Left lobe of liver (tissue), 2 donors: Measurements from ENCODE around the gene AADACL3. TPM values are rescaled to one million over a fixed set of nuclear protein-coding genes. Genes with fewer than 3 reads are reported as not detected.
A peak's percentile ranks its signal among the peaks of the same experiment; 100 is the strongest.
"Not testable (repeated sequence)": the region's sequence is repeated elsewhere in the genome, so short reads cannot be mapped to it uniquely, and the experiment has no call there.

ENCODE experiments used
- ATAC-seq: fragments of 200-7000 bp; cut with Tn5 transposase; one replicate; pipeline ENCODE4 v1.9.1; 2020; ENCODE audit warnings: mild to moderate bottlenecking, moderate library complexity
- DNase-seq: peaks from one replicate; pipeline ENCODE4 v3.0.0-alpha.2; 2020; ENCODE audit warnings: low spot score
- total RNA-seq: library from RNA; stranded (reverse); gene quantifications from one replicate; pipeline ENCODE4 v1.2.1, GENCODE V29; 2021
- donor health status: DM: no; HTN: no; CAD: no; lungs with moderate emphysema.
- donor health status: DM: no; HTN: yes; CAD: no.

The AADACL3 gene
- total RNA-seq, 1 donor from 2014 or later, result not detected

- not testable (repeated sequence) for ATAC-seq, DNase-seq
Measured at GRCh38 chr1:12713651-12714050, 2.3 kb upstream of the AADACL3 start.

GRCh38 chr1:12714710-12715475, 1.0 kb upstream of the AADACL3 start:
- ATAC-seq (peak; percentile 56), DNase-seq (no peak)

- ATAC-seq, result no peak
Measured at GRCh38 chr1:12717301-12717838, 1.5 kb downstream of the AADACL3 start.

GRCh38 chr1:12722626-12723025, 6.7 kb downstream of the AADACL3 start:
- DNase-seq (no peak), ATAC-seq (peak; percentile 57)

More at GRCh38 chr1:12717301-12717838, 1.5 kb downstream of the AADACL3 start:
- DNase-seq, result no peak

GRCh38 chr1:12728391-12728790, 12.5 kb downstream of the AADACL3 start:
- DNase-seq (no peak), ATAC-seq (no peak)

GRCh38 chr1:12730156-12730555, 14.2 kb downstream of the AADACL3 start:
- DNase-seq (no peak), ATAC-seq (no peak)

- ATAC-seq, DNase-seq: not testable (repeated sequence)
Measured at GRCh38 chr1:12731084-12731483, 15.2 kb downstream of the AADACL3 start.

- DNase-seq (no peak), ATAC-seq (no peak)
Measured at GRCh38 chr1:12734651-12735050, 18.7 kb downstream of the AADACL3 start.

- ATAC-seq (no peak), DNase-seq (no peak)
Measured at GRCh38 chr1:12738934-12739333, 23.0 kb downstream of the AADACL3 start.

GRCh38 chr1:12739613-12740012, 23.7 kb downstream of the AADACL3 start:
- ATAC-seq, result no peak
- no peak for DNase-seq

- DNase-seq (no peak), ATAC-seq (no peak)
Measured at GRCh38 chr1:12741946-12742345, 26.0 kb downstream of the AADACL3 start.

- ATAC-seq, result no peak
- DNase-seq, result no peak
Measured at GRCh38 chr1:12745126-12745991, 29.4 kb downstream of the AADACL3 start.

GRCh38 chr1:12745992-12746323, 30.0 kb downstream of the AADACL3 start, which contains the start of gene CFAP107:
Gene CFAP107 (plus strand): TSS chr1:12746200. CDS start chr1:12746431, 231 bp downstream.
- no peak for DNase-seq
- ATAC-seq, result no peak

GRCh38 chr1:12748778-12749355, 33.0 kb downstream of the AADACL3 start:
- no peak for DNase-seq
- ATAC-seq, result no peak

GRCh38 chr1:12754738-12755137, 38.8 kb downstream of the AADACL3 start:
- no peak for DNase-seq
- ATAC-seq, result no peak

- DNase-seq, result no peak
- no peak for ATAC-seq
Measured at GRCh38 chr1:12756273-12756672, 40.4 kb downstream of the AADACL3 start.

- no peak for ATAC-seq
Measured at GRCh38 chr1:12756768-12757413, 41.0 kb downstream of the AADACL3 start.

GRCh38 chr1:12757836-12758235, 41.9 kb downstream of the AADACL3 start:
- ATAC-seq (no peak), DNase-seq (no peak)

More at GRCh38 chr1:12756768-12757413, 41.0 kb downstream of the AADACL3 start:
- no peak for DNase-seq

- DNase-seq (no peak), ATAC-seq (no peak)
Measured at GRCh38 chr1:12760256-12760795, 44.4 kb downstream of the AADACL3 start.

GRCh38 chr1:12761781-12762180, 45.9 kb downstream of the AADACL3 start:
- DNase-seq (no peak), ATAC-seq (no peak)
